IMR-90 (cell line): ENCODE results near the gene TTC28. TPM values are rescaled to one million over a fixed set of nuclear protein-coding genes. Genes with fewer than 3 reads are reported as not detected.
A peak's percentile ranks its signal among the peaks of the same experiment; 100 is the strongest.

ENCODE experiments used
- ATAC-seq: fragments of 200-7000 bp; cut with Tn5 transposase; 2 replicates; pipeline ENCODE4 v1.9.1; 2020; ENCODE audit warnings: low read depth, mild to moderate bottlenecking, moderate library complexity
- BruUV-seq: library from RNA; stranded (reverse); fragments of 400-500 nt; replicated peaks from 2 replicates; lab custom pipeline; 2021; lab: Mats Ljungman, UMichigan
- CTCF ChIA-PET: fragments of 300-600 bp; formaldehyde crosslinking; extraction: SDS; loops from one replicate; lab custom pipeline; 2021; ENCODE audit warnings: antibody characterized with exemption; lab: Yijun Ruan, JAX
- POLR2A ChIA-PET: fragments of 300-600 bp; sonication (Branson Sonifier 250); formaldehyde crosslinking; loops from one replicate; lab custom pipeline; 2022; ENCODE audit warnings: antibody characterized with exemption; ENCODE audit not compliant: unreplicated experiment; lab: Charles Lee
- DNase-seq: peaks from one replicate; pipeline ENCODE4 v3.0.0; 2013
- H2AFZ ChIP-seq: replicated peaks from 2 replicates; pipeline ENCODE3; 2013; ENCODE audit warnings: low read length, mild to moderate bottlenecking; ENCODE audit not compliant: poor library complexity
- H2AK5ac ChIP-seq: 2 replicates; pipeline ENCODE4 v1.6.1; 2013; ENCODE audit warnings: low read depth, low read length, inconsistent platforms
- H2AK9ac ChIP-seq: replicated peaks from 2 replicates; pipeline ENCODE3; 2013; ENCODE audit warnings: mild to moderate bottlenecking, low read depth, low read length, moderate library complexity; ENCODE audit not compliant: poor library complexity
- H2BK120ac ChIP-seq: 2 replicates; pipeline ENCODE4 v1.6.1; 2013; ENCODE audit warnings: low read depth, low read length, inconsistent platforms
- H2BK15ac ChIP-seq: 3 replicates; pipeline ENCODE4 v1.6.1; 2013; ENCODE audit warnings: low read depth, low read length, inconsistent platforms
- H2BK20ac ChIP-seq: 2 replicates; pipeline ENCODE4 v1.6.1; 2013; ENCODE audit warnings: low read depth, mild to moderate bottlenecking, inconsistent platforms, low read length, moderate library complexity
- H2BK5ac ChIP-seq: 2 replicates; pipeline ENCODE4 v1.6.1; 2013; ENCODE audit warnings: mild to moderate bottlenecking, low read depth, low read length, inconsistent platforms; ENCODE audit not compliant: poor library complexity, severe bottlenecking
- H3K14ac ChIP-seq: replicated peaks from 2 replicates; pipeline ENCODE4 v1.6.1; 2013; ENCODE audit warnings: low read depth, low read length, inconsistent platforms
- H3K18ac ChIP-seq: 2 replicates; pipeline ENCODE4 v1.6.1; 2013; ENCODE audit warnings: low read depth, low read length, control low read depth
- H3K23ac ChIP-seq: 2 replicates; pipeline ENCODE4 v1.6.1; 2013; ENCODE audit warnings: low read depth, low read length, inconsistent platforms
- H3K27ac ChIP-seq: 2 replicates; pipeline ENCODE4 v1.5.1; 2013; ENCODE audit warnings: mild to moderate bottlenecking, control low read depth, low read length; ENCODE audit not compliant: insufficient read depth
- H3K27me3 ChIP-seq: 2 replicates; pipeline ENCODE4 v1.6.1; 2013; ENCODE audit warnings: low read length; ENCODE audit not compliant: control insufficient read depth, insufficient read depth
- H3K36me3 ChIP-seq: 2 replicates; pipeline ENCODE4 v1.6.1; 2013; ENCODE audit warnings: low read length, mixed read lengths; ENCODE audit not compliant: control insufficient read depth, insufficient read depth
- H3K4ac ChIP-seq: 2 replicates; pipeline ENCODE4 v1.6.1; 2013; ENCODE audit warnings: low read depth, low read length, inconsistent platforms
- H3K4me1 ChIP-seq: 2 replicates; pipeline ENCODE4 v1.6.1; 2013; ENCODE audit warnings: low read length, mixed read lengths; ENCODE audit not compliant: control insufficient read depth, insufficient read depth
- H3K4me2 ChIP-seq: 2 replicates; pipeline ENCODE4 v1.6.1; 2013; ENCODE audit warnings: low read depth, mild to moderate bottlenecking, control low read depth, low read length, moderate library complexity
- H3K4me3 ChIP-seq: 2 replicates; pipeline ENCODE4 v1.5.1; 2013; ENCODE audit warnings: low read depth, mild to moderate bottlenecking, control low read depth, low read length, moderate library complexity; ENCODE audit not compliant: insufficient read depth
- H3K56ac ChIP-seq: 2 replicates; pipeline ENCODE4 v1.6.1; 2013; ENCODE audit warnings: low read length, inconsistent platforms; ENCODE audit not compliant: insufficient read depth; ENCODE audit errors: extremely low read depth
- H3K79me1 ChIP-seq, 2 experiments: 2 replicates each; pipeline ENCODE4 v1.6.1; 2013; ENCODE audit warnings: low read length in 2 of 2, inconsistent platforms in 1 of 2, low read depth in 1 of 2
- H3K9ac ChIP-seq: 2 replicates; pipeline ENCODE4 v1.6.1; 2013; ENCODE audit warnings: low read depth, low read length, control low read depth
- H3K9me1 ChIP-seq: 2 replicates; pipeline ENCODE4 v1.6.1; 2013; ENCODE audit warnings: low read length, inconsistent platforms; ENCODE audit not compliant: insufficient read depth
- H3K9me3 ChIP-seq: 2 replicates; pipeline ENCODE4 v1.6.1; 2013; ENCODE audit warnings: low read length; ENCODE audit not compliant: control insufficient read depth, insufficient read depth
- H4K20me1 ChIP-seq: 2 replicates; pipeline ENCODE4 v1.6.1; 2013; ENCODE audit warnings: low read length, inconsistent platforms; ENCODE audit not compliant: insufficient read depth
- H4K5ac ChIP-seq: 2 replicates; pipeline ENCODE4 v1.6.1; 2013; ENCODE audit warnings: mild to moderate bottlenecking, low read depth, low read length, control low read depth
- H4K8ac ChIP-seq, 2 experiments: 2 replicates each; pipeline ENCODE4 v1.6.1; 2013; ENCODE audit warnings: low read depth in 2 of 2, low read length in 2 of 2, control low read depth in 1 of 2, inconsistent platforms in 1 of 2
- H4K91ac ChIP-seq: 2 replicates; pipeline ENCODE4 v1.6.1; 2013; ENCODE audit warnings: low read depth, low read length, inconsistent platforms; ENCODE audit not compliant: insufficient read depth
- POLR2A ChIP-seq: IDR thresholded peaks from 2 replicates; pipeline ENCODE4 v1.6.1; 2012; ENCODE audit warnings: mild to moderate bottlenecking, low read depth, low read length
- WGBS, 2 experiments: methylation state at CpG; one replicate each; pipeline versions ENCODE4 v1.1.5 to v1.1.7; 2013; ENCODE audit warnings: missing lambda C conversion rate in 2 of 2; ENCODE audit not compliant: insufficient read length in 1 of 2; ENCODE audit errors: extremely low coverage in 2 of 2; 5-methylcytosine and 5-hydroxymethylcytosine counted together
- dilution Hi-C: fragments of 300-500 bp; cut with HindIII; formaldehyde crosslinking; loops from one replicate; pipeline ENCODE4 v1.14.3; 2018; ENCODE audit warnings: low sequenced_read_pairs; ENCODE audit not compliant: unreplicated experiment
- in situ Hi-C: fragments of 300-500 bp; cut with MboI; formaldehyde crosslinking; loops from 3 replicates; pipeline ENCODE4 v1.14.3; 2019; ENCODE audit warnings: low sequenced_read_pairs, inconsistent platforms, mixed read lengths
- intact Hi-C: fragments of 100-400 bp; cut with micrococcal nuclease; formaldehyde crosslinking; loops from 2 replicates; pipeline ENCODE4 v1.10.0; 2022
- polyA plus RNA-seq, 3 experiments: library from polyadenylated mRNA; depleted of rRNA; stranded (reverse); fragments of >200 nt; gene quantifications; 2 replicates each; pipeline ENCODE4 v1.2.3, GENCODE V29; 2012; ENCODE audit warnings: low replicate concordance in 1 of 3
- total RNA-seq: library from RNA; depleted of rRNA; stranded (reverse); fragments of >200 nt; gene quantifications from 2 replicates; pipeline ENCODE4 v1.2.3, GENCODE V29; 2012

TTC28 gene
- total and polyA plus RNA-seq, 2 of the 4 experiments (the other 2 are of a cell fraction) = 5.6 to 13.3 TPM

DNA sequence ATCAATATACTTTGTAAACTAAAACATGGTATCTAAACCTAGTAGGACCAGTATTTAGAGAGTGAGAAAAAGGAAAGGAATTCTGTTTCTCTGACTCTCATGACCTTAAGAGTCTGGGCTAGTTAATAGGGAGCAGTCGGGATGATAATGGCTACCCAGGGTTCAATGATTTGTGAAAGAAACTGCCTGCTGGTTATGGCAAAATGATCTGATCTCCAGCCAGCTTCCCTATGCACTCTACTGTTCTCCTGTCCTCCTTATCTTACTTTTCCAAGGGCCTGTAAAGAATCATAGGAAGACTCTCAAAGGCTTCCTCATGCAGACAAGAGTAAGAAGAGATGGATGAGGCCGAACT lies 567.5 kb downstream of the TTC28 start:
- no peak for TF ChIP-seq POLR2A
- Histone ChIP-seq H4K8ac (peak overlapping the region in 1 of 2 experiments; percentile 37; a peak in 1 of 4 replicates), H2BK120ac (0 out of 2 replicates have a peak overlapping the region, but pooled peaks have one; percentile 29), H3K27ac (no peak overlapping the region), H3K4me1 (peaks cover 20% of the 10 kb centered on the region), H2AK9ac (no peak overlapping the region), H3K4me3 (no peak overlapping the region), H3K9me3 (no peaks in the 10 kb centered on the region), H3K18ac (no peak overlapping the region), H3K14ac (peak overlapping the region; percentile 86), H2AFZ (no peak overlapping the region), H2AK5ac (no peak overlapping the region), H3K4me2 (no peak overlapping the region), H3K79me1 (peaks cover 0 to 6% of the 10 kb centered on the region in 2 experiments; a peak in 2 of 4 replicates), H4K5ac (no peak overlapping the region), H3K56ac (no peak overlapping the region), H4K20me1 (peaks cover 3% of the 10 kb centered on the region; the same call in 1 of the 2 replicates), H4K91ac (no peak overlapping the region; the same call in 1 of the 2 replicates), H3K9ac (no peak overlapping the region), H3K36me3 (peaks cover 9% of the 10 kb centered on the region; the same call in 1 of the 2 replicates), H3K9me1 (peaks cover 22% of the 10 kb centered on the region), H2BK15ac (0 out of 3 replicates have a peak overlapping the region, but pooled peaks have one; percentile 62), H3K4ac (peak overlapping the region; percentile 64; the same call in 1 of the 2 replicates), H3K27me3 (no peaks in the 10 kb centered on the region), H2BK5ac (no peak overlapping the region), H2BK20ac (peak overlapping the region; percentile 50; the same call in 1 of the 2 replicates), H3K23ac (peak overlapping the region; percentile 11; the same call in 1 of the 2 replicates)
- intact Hi-C loops (loop anchor here (10.0 kb wide), 1 partner anchor 483 kb away; no protein-coding TSS in a partner anchor), in situ Hi-C loops (no loop called here), dilution Hi-C loops (no loop called here)
- CTCF ChIA-PET = interaction anchor here (0.5 to 1.4 kb wide), 4 partner anchors 9 to 638 kb away, joined by 3 to 6 read pairs (median 4); no protein-coding TSS in a partner anchor
- ATAC-seq (no peak), DNase-seq (no peak)
- POLR2A ChIA-PET = no interaction called here
- BruUV-seq = no TSS peak
- no CpG with 5 or more reads among the region's 2 CpGs for WGBS, 2 experiments
